Measurements from ENCODE around the gene HIC1.

Gene HIC1

DNA sequence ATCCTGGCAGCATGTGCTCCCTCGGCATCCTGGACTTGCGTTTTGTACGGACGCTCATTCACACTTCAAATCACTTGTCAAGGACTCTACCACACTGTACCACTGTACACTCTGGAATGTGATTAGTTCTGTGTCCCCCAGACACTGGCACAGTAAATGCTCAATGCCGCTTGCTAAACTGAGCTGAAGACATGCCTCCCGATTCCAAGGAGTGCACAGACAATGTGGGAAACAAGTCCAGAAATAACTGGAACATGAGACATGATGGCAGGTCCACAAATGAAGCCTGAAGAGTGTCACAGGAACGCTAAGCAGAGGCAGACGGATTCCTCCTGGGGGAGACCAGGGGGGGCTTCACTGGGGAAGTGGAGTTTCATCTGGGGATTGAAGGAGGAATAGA lies 22.1 kb downstream of the HIC1 start:
- DNase-seq = no peak

- DNase-seq = no peak
These were observed 26.7 kb downstream of the HIC1 start for GRCh38 chr17:2081564-2081963.

DNA sequence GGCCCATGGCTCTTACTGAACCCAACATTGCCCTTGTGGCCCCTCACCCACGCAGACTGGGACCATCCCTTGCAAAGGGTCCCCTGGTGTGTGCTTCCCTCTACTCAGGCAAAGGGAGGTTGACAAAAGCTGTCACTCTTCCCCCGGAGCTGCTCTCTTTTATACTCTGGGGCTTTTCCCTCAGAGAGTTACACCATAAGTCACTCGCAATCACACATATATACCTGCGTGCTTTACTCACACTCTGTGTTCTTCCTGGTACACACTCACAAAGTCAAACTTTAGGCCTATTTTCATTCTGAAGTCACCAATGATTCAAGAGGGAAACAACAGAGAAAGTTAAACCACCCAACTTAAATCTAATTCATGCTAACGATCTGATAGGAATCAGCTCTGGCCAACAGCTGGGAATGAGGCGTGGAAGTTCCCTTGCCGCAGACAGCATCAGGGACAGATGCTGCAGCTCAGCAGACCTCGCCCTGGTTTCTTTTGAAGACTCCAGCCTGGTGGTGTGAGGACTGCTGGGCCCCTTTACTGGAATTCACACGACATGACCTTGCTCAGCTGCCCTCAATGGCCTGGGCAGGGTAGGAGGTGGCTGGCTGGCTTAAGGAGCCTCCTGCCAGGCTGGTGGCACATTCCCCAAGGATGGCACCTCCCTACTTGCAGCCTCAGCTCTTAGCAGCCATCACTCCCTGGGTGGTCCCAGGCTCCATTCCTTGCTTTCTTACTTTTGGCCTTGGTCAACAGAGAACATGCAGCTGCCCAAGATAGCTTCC lies 27.3 kb downstream of the HIC1 start:
- DNase-seq = no peak

DNA sequence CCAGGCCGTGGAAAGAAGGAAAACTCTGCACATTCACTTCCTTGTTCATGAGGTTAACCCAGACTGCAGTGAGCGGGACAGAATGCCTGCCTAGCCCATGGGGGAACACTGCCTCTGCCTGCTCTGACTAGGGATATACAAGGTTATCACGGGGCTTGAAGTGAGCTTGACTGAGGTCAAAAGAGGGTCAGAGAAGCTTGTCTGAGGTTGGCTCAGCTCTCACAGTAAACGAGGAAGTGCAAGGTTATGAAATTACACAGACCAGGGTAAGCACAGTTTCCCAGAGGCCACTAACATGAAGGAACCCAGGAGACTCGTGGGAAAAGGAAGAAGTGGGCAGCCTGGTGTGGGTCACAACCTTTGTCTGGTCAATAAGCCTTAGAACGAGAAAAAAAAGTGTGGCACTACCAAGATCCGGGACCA lies 28.7 kb downstream of the HIC1 start:
- DNase-seq = no peak

DNA sequence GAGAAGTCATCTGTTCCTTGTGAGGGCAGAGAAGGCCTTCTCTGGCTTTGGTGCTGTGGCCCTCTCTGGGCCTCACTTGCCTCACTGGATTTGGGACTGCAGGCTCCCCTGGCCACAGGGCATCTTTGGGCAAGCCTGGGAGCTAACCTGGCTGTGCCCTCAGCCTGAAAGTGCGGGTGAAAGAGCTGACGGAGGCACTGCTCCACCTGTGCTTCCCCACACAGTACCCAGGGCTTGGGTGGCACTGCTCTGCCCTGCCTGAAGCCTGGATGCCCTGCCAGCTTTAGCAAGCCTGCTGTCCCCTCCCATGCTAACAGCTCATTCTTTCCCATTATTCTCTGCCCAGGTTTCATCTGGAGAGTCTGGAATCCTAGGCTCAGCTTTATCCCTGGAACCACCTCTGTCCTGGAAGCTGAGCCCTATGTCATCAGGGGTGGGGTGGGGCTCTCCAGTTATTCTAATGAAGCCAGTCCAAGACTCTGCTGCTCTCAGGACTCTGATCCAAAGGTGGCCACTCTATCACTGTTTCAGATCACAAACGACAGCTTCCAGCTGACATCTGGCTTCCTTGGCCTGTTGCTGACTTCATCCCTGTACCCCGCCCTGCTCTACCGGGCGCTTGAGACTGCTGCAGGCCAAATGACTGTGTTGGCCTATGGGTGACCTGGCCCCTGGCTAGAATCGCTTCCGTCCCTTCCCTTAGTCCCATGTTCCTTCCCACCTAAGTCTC lies 29.3 kb downstream of the HIC1 start:
- DNase-seq = no peak

DNA sequence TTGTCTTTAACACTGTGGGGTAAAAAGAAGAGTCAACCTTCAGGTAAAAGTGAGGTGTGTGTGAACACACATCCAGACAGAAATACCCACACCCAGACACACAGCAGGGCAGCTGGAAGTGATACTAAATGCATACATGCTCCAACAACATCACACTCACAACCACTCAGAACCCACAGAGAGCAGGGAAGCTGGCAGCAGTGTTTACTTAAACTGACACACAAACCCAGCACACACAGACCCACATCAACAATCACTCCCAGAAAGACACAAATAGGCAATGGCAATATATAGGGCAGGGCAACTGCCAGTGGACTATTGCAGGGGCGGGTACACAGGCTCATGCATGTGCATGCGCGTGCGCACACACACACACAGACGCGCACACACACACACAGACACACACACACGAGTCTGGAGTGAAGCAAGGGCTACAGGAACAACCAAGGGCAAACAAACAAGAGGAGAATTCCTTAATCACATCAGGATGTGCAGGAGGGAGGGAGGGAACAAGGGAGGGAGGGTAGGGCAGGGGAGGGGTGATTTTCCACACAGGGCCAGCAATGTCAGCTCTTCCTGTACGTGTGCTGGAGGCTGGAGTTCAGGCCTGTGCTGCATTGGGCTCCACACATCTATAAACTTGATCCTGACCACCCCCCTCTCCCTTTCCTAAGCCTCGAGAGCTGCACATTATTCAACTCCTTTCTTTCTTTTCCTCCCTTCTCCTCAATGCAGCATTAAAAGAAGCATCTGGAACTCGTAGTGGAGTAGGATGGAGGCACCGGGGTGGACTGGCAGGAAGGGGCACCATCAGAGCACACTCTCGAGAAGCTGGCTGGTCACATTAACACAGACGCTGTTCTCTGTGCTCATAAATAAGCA lies 30.1 kb downstream of the HIC1 start:
- no peak for DNase-seq

DNA sequence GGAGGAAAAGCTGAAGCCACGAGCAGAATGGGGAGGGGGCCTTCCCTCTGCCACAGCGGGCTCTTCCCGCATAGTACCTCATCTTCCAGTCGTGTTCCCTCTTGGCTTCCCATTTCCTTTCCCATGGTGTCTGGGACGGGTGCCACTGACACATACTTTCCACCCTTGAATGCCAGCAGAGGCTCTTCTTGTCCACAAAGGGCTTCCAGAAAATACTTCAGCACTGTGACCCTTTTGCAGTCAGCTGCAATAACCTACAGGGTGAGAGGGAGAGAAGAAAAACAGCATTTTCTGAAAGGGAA lies 30.7 kb downstream of the HIC1 start:
- DNase-seq = no peak

- no peak for DNase-seq
These were observed 31.4 kb downstream of the HIC1 start for GRCh38 chr17:2086306-2086705.

DNA sequence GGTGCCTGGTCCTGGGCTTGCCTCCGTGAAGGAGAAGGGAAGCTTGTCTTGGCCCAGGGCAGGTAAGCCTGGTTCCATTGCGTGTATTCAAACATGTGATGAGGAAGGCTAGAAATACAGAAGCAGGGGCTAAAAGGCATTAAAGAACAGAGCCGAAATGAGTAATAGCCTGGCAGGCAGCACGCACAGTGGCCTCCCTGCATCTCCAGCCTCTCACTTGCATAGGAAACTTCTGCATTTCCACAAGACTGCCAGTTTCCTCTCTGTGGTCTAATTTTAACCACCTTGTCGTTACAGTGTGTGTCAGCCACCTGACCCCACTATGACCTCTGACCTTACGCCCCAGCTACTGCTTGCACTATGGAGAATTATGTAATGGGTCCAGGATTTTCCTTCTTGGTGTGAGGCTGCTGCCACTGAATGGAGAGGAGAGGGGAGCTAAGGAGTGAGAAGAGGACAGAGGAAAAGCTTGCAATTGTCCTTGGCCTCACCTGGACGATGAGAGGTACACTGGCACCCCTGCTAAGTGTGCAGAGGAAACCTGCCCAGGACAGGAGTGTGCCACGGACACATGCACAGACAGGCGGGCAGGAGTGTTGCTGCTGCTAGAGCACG lies 32.8 kb downstream of the HIC1 start:
- DNase-seq = no peak

- no peak for DNase-seq
These were observed 34.1 kb downstream of the HIC1 start for GRCh38 chr17:2089021-2089422.

DNA sequence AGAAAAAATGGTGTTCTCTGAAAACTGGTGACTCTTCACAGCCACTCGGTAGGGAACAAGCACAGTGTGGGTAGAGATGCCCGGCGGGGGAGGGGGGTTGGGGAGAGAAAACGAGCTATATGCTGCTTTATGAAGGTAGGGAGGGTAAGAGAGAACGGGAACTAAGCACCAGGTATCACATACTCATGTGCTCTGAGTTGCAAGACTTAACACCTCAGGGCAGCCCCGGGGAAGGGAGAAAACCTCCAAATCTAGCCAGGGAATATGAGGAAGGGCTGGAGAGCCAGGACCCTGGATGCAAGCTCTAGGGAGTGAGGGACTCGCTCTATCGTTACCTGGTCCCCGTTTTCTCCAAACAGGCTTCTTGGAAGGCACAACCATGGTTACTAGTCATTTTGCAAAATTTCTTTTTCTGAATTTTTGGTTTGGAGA lies 35.3 kb downstream of the HIC1 start:
- no peak for DNase-seq

DNA sequence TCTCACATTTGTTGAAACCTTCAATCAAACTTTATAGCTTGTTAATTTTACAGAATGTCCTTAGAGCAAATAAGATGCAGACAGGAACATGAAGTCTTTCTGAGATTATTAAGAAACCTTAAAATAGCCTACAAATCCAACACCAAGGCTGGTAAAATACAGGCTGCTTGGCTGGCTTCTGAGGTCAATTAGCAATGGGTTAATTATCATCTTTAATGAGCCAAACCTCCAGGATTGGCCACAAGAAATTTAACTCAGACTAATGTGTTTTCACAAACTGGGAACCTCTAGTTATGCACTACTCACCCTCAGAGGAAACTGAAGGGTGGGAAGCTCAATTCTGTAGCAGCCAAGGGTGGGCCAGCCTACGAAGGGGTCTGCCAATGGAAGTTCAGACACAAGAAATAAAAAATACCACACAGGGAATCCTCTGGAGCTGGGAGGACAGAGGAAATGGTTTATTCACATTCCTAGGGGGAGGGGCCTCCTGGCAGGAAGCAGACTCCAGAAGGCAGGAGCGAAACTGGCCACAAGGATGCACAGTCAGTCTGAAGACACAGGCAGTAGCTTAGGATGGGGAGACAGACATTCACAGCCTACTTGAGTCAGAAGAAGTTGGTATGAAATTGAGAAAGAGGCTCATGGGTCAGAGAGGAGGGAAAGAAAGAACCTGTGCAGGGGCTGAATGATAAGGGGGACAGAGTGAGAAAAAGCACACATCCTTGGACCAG lies 36.1 kb downstream of the HIC1 start:
- DNase-seq = no peak

GRCh38 chr17:2092253-2092652 lies 37.4 kb downstream of the HIC1 start:
- no peak for DNase-seq

- DNase-seq = no peak
These were observed 38.4 kb downstream of the HIC1 start for GRCh38 chr17:2093349-2093748.

DNA sequence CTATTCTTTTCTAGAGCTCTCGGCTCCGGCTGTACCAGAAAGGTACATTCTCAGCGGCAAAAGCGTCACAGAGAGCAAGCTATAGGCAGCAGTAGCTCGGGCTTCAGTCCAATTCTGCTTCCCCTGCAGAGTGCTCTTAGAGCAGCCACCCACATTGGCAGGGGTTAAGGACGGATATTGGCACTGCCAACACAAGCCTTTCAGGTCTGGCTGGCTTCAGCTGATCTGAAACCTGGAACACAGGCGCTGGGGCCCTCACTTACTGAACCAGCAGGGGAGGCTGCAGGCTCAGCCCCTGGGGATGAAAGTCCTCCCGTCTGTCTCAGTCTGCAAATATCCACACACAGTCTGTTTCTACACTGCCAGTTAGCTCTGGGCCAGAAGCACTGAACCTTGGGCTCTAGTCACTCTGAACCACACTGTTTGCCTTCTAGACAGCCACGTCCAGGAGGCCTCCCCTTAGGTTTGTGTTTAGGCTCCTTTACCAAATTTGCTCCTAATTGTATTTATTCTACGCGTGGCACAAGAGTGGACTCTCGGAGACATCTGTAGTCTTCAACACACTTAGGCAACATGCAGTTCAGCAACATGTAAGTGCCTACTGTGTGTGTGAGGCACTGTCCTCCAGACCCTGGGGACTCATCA lies 40.1 kb downstream of the HIC1 start:
- no peak for DNase-seq

- DNase-seq = no peak
These were observed 40.6 kb downstream of the HIC1 start for GRCh38 chr17:2095536-2095910.

DNA sequence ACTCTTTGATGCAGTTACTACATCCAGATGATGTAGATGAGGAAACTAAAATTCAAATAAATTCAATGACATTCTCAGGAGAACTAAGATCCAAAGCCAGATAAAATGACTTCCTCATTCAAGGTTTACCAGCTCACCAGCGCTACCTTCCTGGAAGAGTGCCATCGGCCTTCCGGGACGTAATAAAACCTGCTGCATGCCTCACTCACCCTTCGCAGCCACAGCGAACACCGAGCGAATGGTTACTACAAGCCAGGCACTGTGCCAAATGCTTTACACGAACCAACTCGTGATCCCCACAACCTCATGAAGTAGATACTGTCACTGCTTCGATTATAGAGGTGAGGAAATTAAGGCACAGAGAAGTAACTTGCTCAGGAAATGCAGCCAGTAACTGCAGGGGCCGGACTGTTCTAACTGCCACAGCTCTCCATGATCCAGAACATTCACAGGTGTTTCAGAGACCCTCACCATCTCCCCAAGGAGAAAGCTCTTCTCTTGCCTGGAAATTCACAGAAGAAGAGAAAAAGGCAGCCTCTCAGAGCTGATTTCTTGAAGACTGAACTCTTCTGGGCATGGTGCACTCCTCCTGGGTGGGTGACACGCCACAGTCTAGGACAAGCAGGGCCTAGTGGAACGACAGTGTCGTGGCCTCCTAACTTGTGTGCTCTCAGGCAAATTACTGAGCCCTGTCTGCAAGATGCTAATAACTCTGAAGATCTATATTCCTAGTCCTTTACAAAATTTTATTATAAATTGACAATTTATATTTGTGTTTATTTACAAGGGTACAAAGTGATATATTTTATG lies 46.8 kb downstream of the HIC1 start:
- no peak for DNase-seq

DNA sequence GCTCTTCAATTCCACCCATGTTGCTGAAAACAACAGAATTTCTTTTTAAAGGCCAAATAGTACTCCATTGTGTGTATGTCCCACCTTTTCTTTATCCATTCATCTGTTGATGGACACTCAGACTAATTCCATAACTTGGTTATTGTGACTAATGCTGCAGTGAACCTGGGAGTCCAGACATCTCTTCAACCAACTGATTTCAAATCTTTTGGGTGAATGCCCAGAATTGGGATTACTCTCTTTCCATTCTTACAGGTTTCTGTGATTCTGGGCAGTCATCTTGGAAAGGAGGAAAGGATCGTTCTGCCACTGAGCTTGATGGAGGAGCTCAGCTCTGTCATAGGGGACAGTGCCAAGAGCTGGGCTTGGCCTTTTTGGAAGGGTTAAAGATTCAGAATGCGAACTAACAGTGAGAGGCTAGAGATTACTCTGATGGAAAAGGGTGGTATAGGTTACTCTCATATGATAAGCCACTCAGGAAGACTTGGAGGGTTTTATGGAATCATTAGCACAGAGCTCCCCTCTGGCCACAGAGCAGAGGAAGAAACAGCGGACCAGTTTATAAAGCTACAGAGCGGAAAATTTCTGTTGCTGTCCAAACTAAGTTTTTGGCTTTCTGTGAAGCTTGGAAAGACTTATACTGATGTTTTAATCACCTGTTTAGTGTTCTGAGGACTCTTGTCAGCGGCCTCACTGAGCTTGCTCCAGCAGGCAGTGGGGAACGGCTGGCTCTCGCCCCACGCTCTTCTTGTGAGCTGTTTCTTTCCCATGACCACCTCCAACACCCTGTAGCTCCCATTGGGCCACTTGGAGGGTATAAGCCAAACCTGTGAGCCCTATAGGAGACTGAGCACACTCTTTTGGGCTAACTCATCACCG lies 48.3 kb downstream of the HIC1 start:
- no peak for DNase-seq

DNA sequence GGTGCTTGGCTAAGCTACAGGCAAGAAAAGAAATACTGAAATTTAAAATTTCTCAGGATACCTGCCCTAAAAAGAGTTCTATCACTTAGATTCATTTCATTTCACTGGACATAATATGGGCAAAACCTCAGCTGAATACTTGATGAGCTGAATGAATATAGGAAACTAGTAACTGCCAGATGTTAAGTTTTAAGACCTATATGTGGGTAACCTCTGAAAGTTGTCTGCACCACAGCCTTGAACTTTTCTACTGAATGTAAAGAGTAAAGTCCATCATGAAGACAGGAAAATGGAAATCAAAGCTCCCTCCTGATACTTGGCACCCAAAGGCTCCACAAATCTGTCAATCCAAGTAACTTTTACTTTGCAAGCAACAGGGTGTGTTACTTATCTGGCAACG lies 50.8 kb downstream of the HIC1 start:
- DNase-seq = no peak

GRCh38 chr17:2106308-2106955 lies 51.5 kb downstream of the HIC1 start:
- DNase-seq = no peak
